SH-SY5Y (cell line): ENCODE results near the gene PMEPA1.

Experiments
- GATA2 ChIP-seq: IDR thresholded peaks from 2 replicates; pipeline ENCODE4 v1.6.1; 2011; ENCODE audit warnings: mild to moderate bottlenecking, low read depth, low read length
- GATA3 ChIP-seq: IDR thresholded peaks from 2 replicates; pipeline ENCODE4 v1.6.1; 2011; ENCODE audit warnings: low read depth, mild to moderate bottlenecking, low read length, moderate library complexity

DNA sequence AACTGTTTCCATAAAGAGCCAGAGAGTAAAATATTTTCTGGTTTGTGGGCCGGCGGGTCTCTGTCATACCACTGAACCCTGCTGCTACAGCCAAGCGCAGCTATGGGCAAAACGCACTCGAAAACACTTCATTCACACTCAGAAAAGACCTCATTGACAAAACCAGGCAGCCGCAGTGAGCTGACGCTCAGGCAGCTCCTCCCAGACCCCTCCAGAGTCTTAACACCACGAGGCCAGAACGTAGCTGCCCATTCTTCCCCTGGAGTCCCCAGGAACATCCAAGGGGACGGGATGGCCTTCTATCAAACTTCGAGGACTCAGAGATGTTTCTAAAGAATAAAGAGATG, 54.0 kb downstream of the PMEPA1 start:
- TF ChIP-seq GATA2 (no peak), GATA3 (no peak)
